OCI-LY3 (cell line): ENCODE data around the gene TBX2.

Source experiments
- CTCF ChIP-seq: fragments of 200-600, 300-600 bp; sonication (generic); IDR thresholded peaks from 2 replicates; pipeline ENCODE4 v1.5.1; 2014; ENCODE audit warnings: antibody characterized with exemption, low read length, low read depth
- EZH2phosphoT487 ChIP-seq: fragments of 200-600 bp; shearing (Covaris generic); IDR thresholded peaks from 2 replicates; pipeline ENCODE4 v1.6.1; 2018; ENCODE audit warnings: antibody characterized with exemption, mixed run types, low read depth

DNA sequence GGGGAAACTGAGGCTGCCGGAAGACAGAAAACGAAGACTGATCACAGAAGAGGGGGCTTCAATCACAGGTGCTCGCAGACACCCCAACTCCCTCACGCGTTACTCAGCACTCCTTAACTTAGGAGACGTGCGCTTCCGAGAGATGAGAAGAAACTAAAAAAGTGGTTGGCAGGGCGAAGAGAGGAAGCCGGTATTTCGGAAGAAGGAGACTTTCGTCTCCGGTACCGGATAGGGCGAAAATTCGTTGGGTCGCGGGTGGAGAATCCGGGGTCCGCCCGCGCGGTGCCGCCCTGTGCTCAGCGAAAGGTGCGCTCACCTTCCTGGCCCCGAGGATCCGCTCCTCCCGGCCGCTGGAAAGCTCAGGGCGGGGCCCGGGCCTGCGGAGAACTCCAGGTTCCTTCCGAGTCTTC, 917 bp upstream of the TBX2 start:
- TF ChIP-seq CTCF (no peak), EZH2phosphoT487 (no peak)
